PC-3 (cell line): ENCODE data around the gene SEC23A. TPM values are rescaled to one million over a fixed set of nuclear protein-coding genes. Genes with fewer than 3 reads are reported as not detected.

Experiments used
- ATAC-seq: fragments of 200-7000 bp; cut with Tn5 transposase; 2 replicates; pipeline ENCODE4 v1.9.1; 2020; ENCODE audit warnings: mild to moderate bottlenecking, moderate library complexity
- BruUV-seq: library from RNA; stranded (reverse); fragments of 400-500 nt; replicated peaks from 2 replicates; lab custom pipeline; 2021; lab: Mats Ljungman, UMichigan
- CTCF ChIA-PET: fragments of 300-600 bp; sonication (Branson Sonifier 250); formaldehyde crosslinking; loops from one replicate; lab custom pipeline; 2022; ENCODE audit warnings: antibody characterized with exemption; lab: Charles Lee
- POLR2A ChIA-PET: fragments of 300-600 bp; sonication (Branson Sonifier 250); formaldehyde crosslinking; loops from one replicate; lab custom pipeline; 2022; ENCODE audit warnings: antibody characterized with exemption; ENCODE audit not compliant: unreplicated experiment; lab: Charles Lee
- DNase-seq: peaks from one replicate; pipeline ENCODE4 v3.0.0-alpha.2; 2015
- H2AFZ ChIP-seq: fragments of 300-600 bp; sonication (generic); 2 replicates; pipeline ENCODE4 v1.6.0; 2016; ENCODE audit warnings: antibody characterized with exemption, low read length
- H3F3A ChIP-seq: fragments of 300-600 bp; sonication (generic); one replicate; pipeline ENCODE4 v1.6.0; 2017; ENCODE audit warnings: antibody characterized with exemption, low read length, control low read depth, mild to moderate bottlenecking; ENCODE audit not compliant: unreplicated experiment
- H3K27ac ChIP-seq: fragments of 300-600 bp; sonication (generic); 2 replicates; pipeline ENCODE4 v1.5.1; 2016; ENCODE audit warnings: mild to moderate bottlenecking, low read length
- H3K27me3 ChIP-seq: fragments of 300-600 bp; sonication (generic); 2 replicates; pipeline ENCODE4 v1.6.1; 2016; ENCODE audit warnings: low read length, mixed read lengths
- H3K36me3 ChIP-seq: fragments of 300-600 bp; sonication (generic); 2 replicates; pipeline ENCODE4 v1.6.1; 2016; ENCODE audit warnings: low read depth, mixed run types, low read length, mixed read lengths
- H3K4me1 ChIP-seq: fragments of 300-600 bp; sonication (generic); 2 replicates; pipeline ENCODE4 v1.5.1; 2016; ENCODE audit warnings: low read length; ENCODE audit not compliant: insufficient read depth
- H3K4me2 ChIP-seq: fragments of 300-600 bp; sonication (generic); 2 replicates; pipeline ENCODE4 v1.6.0; 2016; ENCODE audit warnings: low read length
- H3K4me3 ChIP-seq: fragments of 300-600 bp; sonication (generic); 2 replicates; pipeline ENCODE4 v1.5.1; 2016; ENCODE audit warnings: mild to moderate bottlenecking, low read length, mixed read lengths
- H3K79me2 ChIP-seq: fragments of 300-600 bp; sonication (generic); 2 replicates; pipeline ENCODE4 v1.6.1; 2017; ENCODE audit warnings: low read length, mixed read lengths
- H3K9ac ChIP-seq: fragments of 300-600 bp; sonication (generic); 2 replicates; pipeline ENCODE4 v1.6.0; 2016; ENCODE audit warnings: mild to moderate bottlenecking, low read length
- H3K9me2 ChIP-seq: fragments of 300-600 bp; sonication (generic); replicated peaks from 2 replicates; pipeline ENCODE4 v1.6.1; 2016; ENCODE audit warnings: mixed run types, low read length, mixed read lengths
- H3K9me3 ChIP-seq: fragments of 300-600 bp; sonication (generic); 2 replicates; pipeline ENCODE4 v1.6.1; 2016; ENCODE audit warnings: low read length, mixed read lengths
- H4K20me1 ChIP-seq: fragments of 300-600 bp; sonication (generic); 2 replicates; pipeline ENCODE4 v1.6.1; 2016; ENCODE audit warnings: low read length, mixed read lengths
- EZH2 ChIP-seq: fragments of 300-600 bp; sonication (generic); IDR thresholded peaks from one replicate; pipeline ENCODE4 v1.6.1; 2017; ENCODE audit warnings: antibody characterized with exemption, mild to moderate bottlenecking, low read length; ENCODE audit not compliant: unreplicated experiment
- EZH2phosphoT487 ChIP-seq: fragments of 300-600 bp; sonication (generic); IDR thresholded peaks from 2 replicates; pipeline ENCODE4 v1.6.1; 2018; ENCODE audit warnings: mild to moderate bottlenecking, antibody characterized with exemption, low read length, borderline replicate concordance
- intact Hi-C: fragments of 100-400 bp; cut with micrococcal nuclease; formaldehyde crosslinking; loops from 2 replicates; pipeline ENCODE4 v1.9.0; 2023
- total RNA-seq: library from RNA; depleted of rRNA; stranded (reverse); fragments of >200 nt; gene quantifications from 2 replicates; pipeline ENCODE4 v1.2.3, GENCODE V29; 2014
- TF ChIP-seq, protein P1 (sequence below): fragments of 300-600 bp; sonication (generic); conservative IDR thresholded peaks from 2 replicates; pipeline ENCODE4 v1.5.1; 2017; ENCODE audit warnings: antibody characterized with exemption, low read depth, mild to moderate bottlenecking, low read length

The SEC23A gene
- total RNA-seq, 1 experiment from 2014 or later = 67.0 TPM

DNA sequence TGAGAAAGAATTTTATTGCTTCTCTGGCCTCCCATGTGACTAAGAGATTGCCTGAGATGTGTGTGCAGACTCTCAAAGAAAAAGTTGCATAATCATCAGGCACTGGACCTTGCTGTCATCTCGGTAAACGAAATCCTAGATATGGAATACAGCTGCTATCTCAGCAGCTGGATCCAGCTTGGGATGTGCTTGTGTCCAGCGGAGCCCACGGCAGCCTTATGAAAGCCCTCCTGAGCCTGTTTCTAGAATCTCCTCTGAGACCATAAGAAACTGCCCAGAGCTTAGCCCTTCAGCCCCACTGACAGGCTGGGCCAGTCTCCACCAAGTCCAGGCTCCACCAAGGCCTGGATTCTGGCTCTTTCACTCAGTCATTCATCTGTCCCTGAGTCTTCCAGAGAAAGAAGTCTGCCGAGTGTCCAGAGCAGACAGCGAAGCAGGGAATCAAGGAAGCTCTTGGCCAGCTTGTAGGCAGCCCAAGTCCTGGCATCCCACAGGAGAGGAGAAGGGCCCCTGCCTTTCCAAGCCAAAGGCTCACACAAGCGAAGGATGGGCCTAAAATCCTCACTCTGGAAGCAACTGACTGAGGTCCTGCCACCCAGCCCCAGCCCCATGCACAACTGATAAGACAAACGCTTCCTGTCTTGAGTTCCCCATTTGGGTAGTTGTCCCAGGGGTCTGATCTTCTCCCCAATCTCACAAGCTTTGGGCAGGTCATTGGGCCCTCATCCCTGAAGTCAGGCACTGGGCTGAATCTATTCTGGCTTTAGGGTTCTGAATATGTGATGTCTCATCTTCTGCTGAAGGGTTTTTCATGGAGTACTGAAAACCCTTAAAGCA is 97.8 kb downstream of the SEC23A start:
- ChIA-PET CTCF (no interaction called here), POLR2A (no interaction called here)
- Histone ChIP-seq H3K4me1 (no peaks in the 10 kb centered on the region), H3F3A (no peaks in the 10 kb centered on the region), H3K36me3 (no peaks in the 10 kb centered on the region), H2AFZ (no peak overlapping the region), H3K27me3 (no peaks in the 10 kb centered on the region), H3K79me2 (no peaks in the 10 kb centered on the region), H4K20me1 (no peaks in the 10 kb centered on the region), H3K4me3 (no peak overlapping the region), H3K9me3 (no peaks in the 10 kb centered on the region), H3K9ac (no peak overlapping the region), H3K27ac (no peak overlapping the region), H3K4me2 (no peak overlapping the region), H3K9me2 (no peaks in the 10 kb centered on the region)
- DNase-seq (no peak), ATAC-seq (no peak)
- TF ChIP-seq EZH2 (no peak), EZH2phosphoT487 (no peak)
- TF ChIP-seq, protein P1, sequence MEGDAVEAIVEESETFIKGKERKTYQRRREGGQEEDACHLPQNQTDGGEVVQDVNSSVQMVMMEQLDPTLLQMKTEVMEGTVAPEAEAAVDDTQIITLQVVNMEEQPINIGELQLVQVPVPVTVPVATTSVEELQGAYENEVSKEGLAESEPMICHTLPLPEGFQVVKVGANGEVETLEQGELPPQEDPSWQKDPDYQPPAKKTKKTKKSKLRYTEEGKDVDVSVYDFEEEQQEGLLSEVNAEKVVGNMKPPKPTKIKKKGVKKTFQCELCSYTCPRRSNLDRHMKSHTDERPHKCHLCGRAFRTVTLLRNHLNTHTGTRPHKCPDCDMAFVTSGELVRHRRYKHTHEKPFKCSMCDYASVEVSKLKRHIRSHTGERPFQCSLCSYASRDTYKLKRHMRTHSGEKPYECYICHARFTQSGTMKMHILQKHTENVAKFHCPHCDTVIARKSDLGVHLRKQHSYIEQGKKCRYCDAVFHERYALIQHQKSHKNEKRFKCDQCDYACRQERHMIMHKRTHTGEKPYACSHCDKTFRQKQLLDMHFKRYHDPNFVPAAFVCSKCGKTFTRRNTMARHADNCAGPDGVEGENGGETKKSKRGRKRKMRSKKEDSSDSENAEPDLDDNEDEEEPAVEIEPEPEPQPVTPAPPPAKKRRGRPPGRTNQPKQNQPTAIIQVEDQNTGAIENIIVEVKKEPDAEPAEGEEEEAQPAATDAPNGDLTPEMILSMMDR = no peak
- BruUV-seq = no TSS peak
- intact Hi-C loops = no loop called here

DNA sequence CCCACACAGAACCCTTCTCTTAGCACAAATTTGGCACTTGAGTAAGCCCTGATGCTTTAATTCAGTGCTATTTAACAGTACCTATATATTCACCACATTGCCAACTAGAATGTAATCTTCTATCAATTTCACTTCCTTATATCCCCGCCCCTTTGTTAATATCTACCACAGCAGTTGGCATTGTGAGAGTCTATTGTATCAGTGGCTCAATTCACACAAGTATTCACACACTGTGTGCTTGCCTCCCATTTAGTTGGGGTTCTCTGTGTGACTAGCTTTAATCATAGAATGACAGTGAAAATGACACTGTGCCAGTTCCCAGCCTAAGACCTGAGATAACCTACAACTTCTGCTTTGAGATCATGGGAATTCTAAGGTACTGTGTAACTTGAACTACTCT is 103.1 kb downstream of the SEC23A start:
- H3K4me3 ChIP-seq = no peak overlapping the region
- intact Hi-C loops = no loop called here
- H3K27ac ChIP-seq = no peak overlapping the region
- ChIA-PET CTCF (interaction anchor here (0.6 kb wide), 1 partner anchor 17 kb away, joined by 5 read pairs; no protein-coding TSS in a partner anchor), POLR2A (no interaction called here)
- no peak for ATAC-seq
- H3K27me3 ChIP-seq = no peaks in the 10 kb centered on the region
- H2AFZ ChIP-seq = no peak overlapping the region
- no peaks in the 10 kb centered on the region for H3K9me2 ChIP-seq
- no peaks in the 10 kb centered on the region for H3K36me3 ChIP-seq
- no peaks in the 10 kb centered on the region for H3K79me2 ChIP-seq
- TF ChIP-seq, protein P1 = no peak
- no peak for TF ChIP-seq EZH2
- no peak for TF ChIP-seq EZH2phosphoT487
- no peak for DNase-seq
- H3F3A ChIP-seq = no peaks in the 10 kb centered on the region
- H3K4me1 ChIP-seq = no peaks in the 10 kb centered on the region
- no peak overlapping the region for H3K4me2 ChIP-seq
- no peak overlapping the region for H3K9ac ChIP-seq
- H3K9me3 ChIP-seq = no peaks in the 10 kb centered on the region
- no TSS peak for BruUV-seq
- H4K20me1 ChIP-seq = no peaks in the 10 kb centered on the region

DNA sequence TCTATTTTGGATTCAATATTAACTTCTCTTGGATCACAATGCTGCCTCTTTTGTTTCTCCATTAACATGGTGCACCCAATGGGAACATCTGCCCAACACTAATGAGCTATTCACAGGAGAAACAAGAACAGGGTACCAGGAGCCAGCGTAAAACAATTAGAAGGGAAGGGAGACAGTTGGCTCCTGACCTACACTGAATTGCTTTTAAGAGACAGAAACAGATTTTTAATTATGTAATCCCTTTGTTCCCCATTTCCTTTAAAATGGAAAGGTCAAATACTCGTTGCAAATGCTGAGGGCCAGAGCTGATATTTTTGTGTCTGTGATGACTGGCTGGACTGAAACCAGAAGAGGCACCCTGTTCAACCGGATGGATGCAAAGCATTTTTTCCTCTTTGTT is 108.3 kb downstream of the SEC23A start:
- CTCF ChIA-PET = no interaction called here
- Histone ChIP-seq H3K9me3 (no peaks in the 10 kb centered on the region), H3K4me1 (no peaks in the 10 kb centered on the region)

More for the DNA sequence above, 108.3 kb downstream of the SEC23A start:
- POLR2A ChIA-PET = no interaction called here
- DNase-seq (no peak), ATAC-seq (no peak)
- Histone ChIP-seq H2AFZ (no peak overlapping the region), H3K4me3 (no peak overlapping the region), H3K9ac (no peak overlapping the region), H3K27ac (no peak overlapping the region), H3K9me2 (no peaks in the 10 kb centered on the region), H3K79me2 (no peaks in the 10 kb centered on the region), H3K36me3 (no peaks in the 10 kb centered on the region), H3F3A (no peaks in the 10 kb centered on the region), H3K27me3 (no peaks in the 10 kb centered on the region), H4K20me1 (no peaks in the 10 kb centered on the region), H3K4me2 (no peak overlapping the region)
- TF ChIP-seq, protein P1 = no peak
- TF ChIP-seq EZH2phosphoT487 = no peak
- TF ChIP-seq EZH2 = no peak
- intact Hi-C loops = no loop called here
- no TSS peak for BruUV-seq
